Measurements from ENCODE around the gene FCER2. TPM values are rescaled to one million over a fixed set of nuclear protein-coding genes. Genes with fewer than 3 reads are reported as not detected.

Gene FCER2
- total and polyA plus RNA-seq, 3 experiments from 2014 or later, result 0.96 to 1.6 TPM; not detected in 1

DNA sequence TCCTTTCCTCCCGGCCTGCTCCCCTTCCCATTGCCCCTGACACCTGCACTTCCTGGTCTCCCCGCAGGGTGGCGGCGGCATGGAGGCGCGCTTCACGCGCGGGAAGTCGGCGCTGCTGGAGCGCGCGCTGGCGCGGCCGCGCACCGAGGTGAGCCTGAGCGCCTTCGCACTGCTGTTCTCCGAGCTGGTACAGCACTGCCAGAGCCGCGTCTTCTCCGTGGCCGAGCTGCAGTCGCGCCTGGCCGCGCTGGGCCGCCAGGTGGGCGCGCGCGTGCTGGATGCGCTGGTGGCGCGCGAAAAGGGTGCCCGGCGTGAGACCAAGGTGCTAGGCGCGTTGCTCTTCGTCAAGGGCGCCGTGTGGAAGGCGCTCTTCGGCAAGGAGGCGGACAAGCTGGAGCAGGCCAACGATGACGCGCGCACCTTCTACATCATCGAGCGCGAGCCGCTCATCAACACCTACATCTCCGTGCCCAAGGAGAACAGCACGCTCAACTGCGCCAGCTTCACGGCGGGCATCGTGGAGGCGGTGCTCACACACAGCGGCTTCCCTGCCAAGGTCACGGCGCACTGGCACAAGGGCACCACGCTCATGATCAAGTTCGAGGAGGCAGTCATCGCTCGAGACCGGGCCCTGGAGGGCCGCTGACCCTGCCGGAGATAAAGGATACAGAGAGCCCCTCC, 19.6 kb downstream of the FCER2 start:
- POLR2A ChIA-PET, result no interaction called here
- Mint-ChIP-seq H3K4me3 (peak overlapping the region in 6 of 7 donors; percentile 37 to 92 (median 86)), H3K9me3 (no peaks in the 10 kb centered on the region), H3K27ac (peak overlapping the region in 3 of 8 donors; percentile 60 to 87 (median 64)), H3K4me1 (peaks cover 23 to 43% (median 26%) of the 10 kb centered on the region in 3 donors), H3K27me3 (peaks cover 6 to 16% of the 10 kb centered on the region in 2 donors), H3K36me3 (peaks cover 0 to 24% (median 2%) of the 10 kb centered on the region in 3 donors)
- Histone ChIP-seq H3K9me3 (ENCODE audit: low read length) (no peaks in the 10 kb centered on the region), H3K36me3 (ENCODE audit: insufficient read depth, low read length) (peaks cover 6% of the 10 kb centered on the region), H3K27me3 (ENCODE audit: insufficient read depth, low read length, poor library complexity, severe bottlenecking) (no peaks in the 10 kb centered on the region), H3K27ac (ENCODE audit: low read depth, low read length) (no peak overlapping the region), H3K4me1 (ENCODE audit: insufficient read depth, low read length) (peaks cover 25% of the 10 kb centered on the region), H3K4me3 (ENCODE audit: low read length) (peak overlapping the region; percentile 83)
- CTCF ChIA-PET, result interaction anchor here (2.6 to 3.2 kb wide), 2 partner anchors 33 to 120 kb away, joined by 33 to 61 read pairs; no protein-coding TSS in a partner anchor
- no peak for DNase-seq

DNA sequence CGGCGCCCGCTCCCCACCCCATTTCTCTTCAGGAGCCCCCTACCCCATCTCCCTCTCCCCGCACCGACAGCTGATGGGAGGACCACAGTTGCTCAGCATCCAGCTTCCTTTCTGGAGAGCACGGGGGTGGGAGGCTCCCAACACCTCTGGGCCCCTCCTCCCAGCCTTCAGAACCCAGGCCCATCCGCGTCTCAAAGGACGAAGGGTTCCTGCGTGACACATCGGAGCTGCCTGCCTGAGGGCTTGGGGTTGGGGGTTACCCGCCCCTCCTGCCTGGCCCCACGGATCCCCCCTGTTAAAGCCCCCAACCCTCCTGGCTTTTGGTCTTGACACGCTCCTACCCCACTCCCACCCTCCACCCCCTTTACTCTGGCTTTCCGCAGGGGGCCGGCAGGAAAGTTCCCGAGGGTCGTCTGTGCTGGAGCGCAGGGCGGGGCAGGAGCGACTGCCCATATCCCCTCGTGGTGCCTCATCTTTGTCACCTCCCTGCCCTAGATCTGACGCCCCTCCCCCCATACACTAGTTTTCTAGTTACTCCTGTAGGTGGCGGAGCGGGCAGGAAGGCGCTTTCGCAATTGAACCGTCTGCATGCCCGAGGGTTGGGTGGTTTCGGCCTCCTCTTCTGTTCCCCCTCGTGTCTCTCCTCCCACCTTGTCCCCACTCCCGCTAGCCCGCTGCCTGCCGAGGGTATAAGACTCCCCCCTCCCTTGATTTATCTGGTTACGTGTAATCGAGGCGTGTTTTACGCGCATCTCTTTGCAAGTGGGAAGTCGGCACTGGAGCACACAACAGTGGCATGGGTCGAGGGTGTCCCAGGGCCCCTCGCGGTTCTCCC, 20.4 kb downstream of the FCER2 start:
- Histone ChIP-seq H3K36me3 (ENCODE audit: insufficient read depth, low read length) (peaks cover 6% of the 10 kb centered on the region), H3K4me1 (ENCODE audit: insufficient read depth, low read length) (peaks cover 31% of the 10 kb centered on the region), H3K9me3 (ENCODE audit: low read length) (no peaks in the 10 kb centered on the region), H3K27ac (ENCODE audit: low read depth, low read length) (peak overlapping the region; percentile 82), H3K27me3 (ENCODE audit: insufficient read depth, low read length, poor library complexity, severe bottlenecking) (no peaks in the 10 kb centered on the region), H3K4me3 (ENCODE audit: low read length) (peak overlapping the region; percentile 83)
- CTCF ChIA-PET, result interaction anchor here (0.6 to 3.2 kb wide), 48 partner anchors 8 to 582 kb away, joined by 3 to 61 read pairs (median 4); partner anchors contain the start of genes PET100, RETN and STXBP2
- Mint-ChIP-seq H3K27me3 (peaks cover 8 to 23% of the 10 kb centered on the region in 2 donors), H3K9me3 (no peaks in the 10 kb centered on the region), H3K27ac (peak overlapping the region; percentile 81 to 97 (median 89)), H3K36me3 (peaks cover 0 to 24% (median 2%) of the 10 kb centered on the region in 3 donors), H3K4me3 (peak overlapping the region; percentile 86 to 96 (median 86)), H3K4me1 (peaks cover 26 to 49% (median 34%) of the 10 kb centered on the region in 3 donors)
- POLR2A ChIA-PET, result interaction anchor here (0.8 to 1.6 kb wide), 6 partner anchors 25 to 331 kb away, joined by 3 to 5 read pairs (median 3); partner anchors contain the start of genes MAP2K7 and STXBP2
- peak; percentile 70 to 86 (median 74) for DNase-seq

DNA sequence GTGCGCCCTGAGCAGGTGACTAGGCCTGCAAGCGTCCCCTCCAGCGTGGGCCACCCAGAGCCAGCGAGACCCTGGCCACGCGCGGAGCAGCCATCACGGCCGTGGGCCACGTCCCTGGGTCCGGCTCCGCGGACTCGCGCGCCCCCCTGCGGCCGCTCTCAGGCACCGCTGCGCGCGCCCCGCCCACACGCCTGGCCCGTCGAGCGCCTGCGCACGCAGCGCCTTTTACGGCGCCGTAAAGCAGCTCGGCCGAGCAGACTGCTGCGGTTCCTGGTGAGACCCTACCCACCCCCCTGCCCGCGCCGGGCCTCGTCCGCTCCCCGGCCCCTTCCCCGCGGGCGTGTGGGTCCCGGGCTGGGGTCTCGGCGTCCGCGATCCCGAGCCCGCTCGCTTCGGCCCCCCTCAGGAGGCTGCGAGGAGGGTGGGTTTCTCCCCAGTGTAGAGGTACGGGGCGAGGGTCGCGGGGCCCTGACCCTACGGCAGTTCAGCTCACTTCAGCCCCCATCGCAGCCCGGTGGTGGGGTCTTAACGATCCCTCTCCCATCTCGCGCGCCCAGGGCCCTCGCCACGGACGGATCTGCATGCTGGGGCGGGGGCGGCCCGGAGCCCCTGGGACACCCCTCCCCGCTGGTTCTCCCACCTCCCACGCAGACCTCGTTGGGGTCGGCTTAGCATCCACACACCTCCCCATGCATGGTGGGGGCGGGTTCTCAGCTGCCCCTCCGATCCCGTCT, 21.2 kb downstream of the FCER2 start, which contains the start of gene TRAPPC5:
TRAPPC5 (plus strand) TSS at position 228 of the 734 bp plus-strand sequence. CDS start 1,421 bp downstream, outside the sequence.
- Mint-ChIP-seq H3K9me3 (no peaks in the 10 kb centered on the region), H3K36me3 (peaks cover 0 to 24% (median 2%) of the 10 kb centered on the region in 3 donors), H3K4me3 (peak within 1 kb of the TSS; percentile 86 to 96 (median 86)), H3K4me1 (peaks cover 30 to 57% (median 37%) of the 10 kb centered on the region in 3 donors), H3K27ac (peak within 1 kb of the TSS; percentile 81 to 97 (median 92)), H3K27me3 (peaks cover 12 to 30% of the 10 kb centered on the region in 2 donors)
- peaks cover 6% of the 10 kb centered on the region for H3K36me3 ChIP-seq (ENCODE audit: insufficient read depth, low read length)
- no peaks in the 10 kb centered on the region for H3K9me3 ChIP-seq (ENCODE audit: low read length)
- H3K27ac ChIP-seq (ENCODE audit: low read depth, low read length), result peak within 1 kb of the TSS; percentile 82
- H3K27me3 ChIP-seq (ENCODE audit: insufficient read depth, low read length, poor library complexity, severe bottlenecking), result no peaks in the 10 kb centered on the region
- peak; percentile 81 to 88 (median 82) for DNase-seq
- ChIA-PET POLR2A (interaction anchor here (0.6 to 1.6 kb wide), 7 partner anchors 25 to 331 kb away, joined by 3 to 5 read pairs (median 3); partner anchors contain the start of genes MAP2K7, PET100, STXBP2 and XAB2), CTCF (interaction anchor here (0.6 to 3.2 kb wide), 51 partner anchors 9 to 581 kb away, joined by 3 to 61 read pairs (median 4); partner anchors contain the start of genes PET100, RETN and STXBP2)
- H3K4me3 ChIP-seq (ENCODE audit: low read length), result peak within 1 kb of the TSS; percentile 83
- peaks cover 35% of the 10 kb centered on the region for H3K4me1 ChIP-seq (ENCODE audit: insufficient read depth, low read length)

DNA sequence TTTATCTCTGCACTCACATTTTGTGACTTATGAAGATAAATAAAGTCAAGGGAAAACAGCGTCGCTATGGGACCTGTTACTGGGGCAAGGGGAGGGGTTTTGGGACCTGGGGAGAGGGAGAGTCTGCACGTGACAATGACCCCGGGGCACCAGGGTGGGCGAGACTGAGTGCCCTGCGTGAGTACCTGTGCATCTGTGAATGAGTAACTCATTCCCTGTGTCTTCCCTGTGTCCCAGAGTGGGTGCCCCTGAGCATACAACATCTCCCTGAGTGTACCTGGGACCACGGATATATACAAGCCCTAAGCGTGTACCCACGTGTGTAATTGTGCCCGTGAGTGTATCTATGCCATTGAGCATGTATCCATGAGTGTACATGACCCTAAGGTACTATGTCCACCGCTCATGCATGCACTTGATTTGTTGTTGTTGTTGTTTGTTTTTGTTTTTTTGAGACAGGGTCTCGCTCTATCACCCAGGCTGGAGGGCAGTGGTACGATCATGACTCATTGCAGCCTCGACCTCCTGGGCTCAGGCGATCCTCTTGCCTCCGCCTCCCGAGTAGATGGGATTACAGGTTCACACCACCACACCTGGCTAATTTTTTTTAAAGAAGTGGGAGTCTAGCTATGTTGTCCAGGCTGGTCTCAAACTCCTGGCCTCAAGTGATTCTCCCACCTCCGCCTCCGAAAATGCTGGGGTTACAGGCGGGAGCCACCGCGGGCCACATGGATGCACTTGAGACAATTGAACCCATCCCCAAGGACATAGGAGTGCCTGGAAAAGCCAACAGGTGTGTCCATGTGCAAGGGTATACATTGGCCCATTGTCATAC, 21.9 kb downstream of the FCER2 start:
- Mint-ChIP-seq H3K36me3 (peaks cover 0 to 17% (median 2%) of the 10 kb centered on the region in 3 donors), H3K9me3 (no peaks in the 10 kb centered on the region), H3K4me3 (peak overlapping the region; percentile 54 to 86 (median 81)), H3K27me3 (peaks cover 11 to 32% of the 10 kb centered on the region in 2 donors), H3K4me1 (peaks cover 30 to 58% (median 39%) of the 10 kb centered on the region in 3 donors), H3K27ac (peak overlapping the region; percentile 69 to 92 (median 86))
- Histone ChIP-seq H3K4me3 (ENCODE audit: low read length) (peak overlapping the region; percentile 83), H3K9me3 (ENCODE audit: low read length) (no peaks in the 10 kb centered on the region), H3K36me3 (ENCODE audit: insufficient read depth, low read length) (peaks cover 6% of the 10 kb centered on the region), H3K27ac (ENCODE audit: low read depth, low read length) (peak overlapping the region; percentile 82), H3K4me1 (ENCODE audit: insufficient read depth, low read length) (peaks cover 35% of the 10 kb centered on the region), H3K27me3 (ENCODE audit: insufficient read depth, low read length, poor library complexity, severe bottlenecking) (no peaks in the 10 kb centered on the region)
- ChIA-PET CTCF (interaction anchor here (0.8 to 3.2 kb wide), 30 partner anchors 9 to 578 kb away, joined by 3 to 61 read pairs (median 5); partner anchors contain the start of genes PET100, RETN and STXBP2), POLR2A (interaction anchor here (0.6 to 1.6 kb wide), 3 partner anchors 42 to 190 kb away, joined by 3 to 5 read pairs (median 4); partner anchors contain the start of genes PET100, STXBP2 and XAB2)
- DNase-seq, result no peak

DNA sequence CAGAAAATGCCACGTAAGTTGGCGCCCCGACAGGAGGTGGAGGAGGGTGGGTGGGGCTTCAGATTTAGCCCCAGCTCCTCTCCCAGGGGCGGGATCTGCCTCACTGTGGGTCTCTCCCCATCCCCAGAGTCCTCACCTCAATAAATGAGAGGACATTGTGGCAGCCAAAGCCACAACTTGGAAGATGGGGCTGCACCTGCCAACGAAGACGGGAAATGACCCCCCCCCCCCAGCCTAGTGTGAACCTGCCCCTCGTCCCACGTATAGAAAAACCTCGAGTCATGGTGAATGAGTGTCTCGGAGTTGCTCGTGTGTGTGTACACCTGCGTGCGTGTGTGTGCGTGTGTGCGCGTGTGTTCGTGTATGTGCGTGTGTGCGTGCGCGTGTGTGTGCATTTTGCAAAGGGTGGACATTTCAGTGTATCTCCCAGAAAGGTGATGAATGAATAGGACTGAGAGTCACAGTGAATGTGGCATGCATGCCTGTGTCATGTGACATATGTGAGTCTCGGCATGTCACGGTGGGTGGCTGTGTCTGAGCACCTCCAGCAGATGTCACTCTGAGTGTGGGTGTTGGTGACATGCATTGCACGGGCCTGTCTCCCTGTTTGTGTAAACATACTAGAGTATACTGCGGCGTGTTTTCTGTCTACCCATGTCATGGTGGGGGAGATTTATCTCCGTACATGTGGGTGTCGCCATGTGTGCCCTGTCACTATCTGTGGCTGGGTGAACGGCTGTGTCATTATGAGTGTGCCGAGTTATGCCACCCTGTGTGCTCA, 22.8 kb downstream of the FCER2 start:
- H3K36me3 ChIP-seq (ENCODE audit: insufficient read depth, low read length), result peaks cover 6% of the 10 kb centered on the region
- H3K9me3 ChIP-seq (ENCODE audit: low read length), result no peaks in the 10 kb centered on the region
- no peak overlapping the region for H3K27ac ChIP-seq (ENCODE audit: low read depth, low read length)
- peaks cover 35% of the 10 kb centered on the region for H3K4me1 ChIP-seq (ENCODE audit: insufficient read depth, low read length)
- H3K27ac Mint-ChIP-seq, result peak overlapping the region; percentile 39 to 92 (median 78)
- H3K4me3 Mint-ChIP-seq, result peak overlapping the region; percentile 54 to 86 (median 74)
- ChIA-PET CTCF (interaction anchor here (0.7 to 2.2 kb wide), 3 partner anchors 10 to 120 kb away, joined by 3 to 12 read pairs (median 3); no protein-coding TSS in a partner anchor), POLR2A (no interaction called here)
- peaks cover 0 to 17% (median 2%) of the 10 kb centered on the region in 3 donors for H3K36me3 Mint-ChIP-seq
- H3K4me1 Mint-ChIP-seq, result peaks cover 32 to 60% (median 43%) of the 10 kb centered on the region in 3 donors
- H3K4me3 ChIP-seq (ENCODE audit: low read length), result no peak overlapping the region
- DNase-seq, result peak; percentile 38 to 82 (median 60)
- H3K27me3 Mint-ChIP-seq, result peaks cover 14 to 37% of the 10 kb centered on the region in 2 donors
- H3K27me3 ChIP-seq (ENCODE audit: insufficient read depth, low read length, poor library complexity, severe bottlenecking), result no peaks in the 10 kb centered on the region
- no peaks in the 10 kb centered on the region for H3K9me3 Mint-ChIP-seq

DNA sequence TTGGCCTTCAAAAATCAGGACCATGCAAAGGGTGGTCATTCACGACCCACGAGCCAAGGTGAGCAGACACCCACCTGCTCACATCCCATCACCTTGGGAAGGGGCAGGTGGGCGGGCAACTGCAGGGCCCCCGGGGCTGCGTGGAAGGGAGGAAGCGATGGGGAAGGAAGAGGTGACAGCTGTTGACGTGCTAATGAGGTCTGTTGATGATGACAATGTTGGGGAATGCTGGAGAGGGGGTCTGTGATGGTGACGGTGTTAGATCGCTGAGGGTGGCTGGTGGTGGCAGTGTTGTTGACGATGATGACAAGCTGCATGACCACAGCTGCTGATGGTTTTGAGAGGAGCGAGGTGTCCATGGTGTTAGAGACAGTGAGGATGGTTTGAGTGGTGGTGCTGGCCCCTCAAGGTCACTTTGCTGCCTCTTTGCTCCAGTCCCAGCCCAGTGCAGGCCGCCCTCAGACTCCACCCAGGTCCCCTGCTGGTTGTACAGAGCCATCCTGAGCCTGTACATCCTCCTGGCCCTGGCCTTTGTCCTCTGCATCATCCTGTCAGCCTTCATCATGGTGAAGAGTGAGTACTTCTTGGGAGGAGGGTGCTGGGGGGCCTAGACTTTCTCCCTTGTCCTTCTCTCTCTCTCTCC, 24.1 kb downstream of the FCER2 start:
- H3K4me1 ChIP-seq (ENCODE audit: insufficient read depth, low read length), result peaks cover 35% of the 10 kb centered on the region
- H3K27me3 ChIP-seq (ENCODE audit: insufficient read depth, low read length, poor library complexity, severe bottlenecking), result no peaks in the 10 kb centered on the region
- Mint-ChIP-seq H3K9me3 (no peaks in the 10 kb centered on the region), H3K36me3 (peaks cover 0 to 11% (median 0%) of the 10 kb centered on the region in 3 donors), H3K27ac (peak overlapping the region in 3 of 8 donors; percentile 43 to 60 (median 57)), H3K4me3 (peak overlapping the region in 3 of 7 donors; percentile 27 to 58 (median 37)), H3K27me3 (peaks cover 19 to 50% of the 10 kb centered on the region in 2 donors), H3K4me1 (peaks cover 30 to 59% (median 45%) of the 10 kb centered on the region in 3 donors)
- CTCF ChIA-PET, result interaction anchor here (0.9 to 2.2 kb wide), 3 partner anchors 109 to 124 kb away, joined by 3 to 12 read pairs (median 3); no protein-coding TSS in a partner anchor
- H3K4me3 ChIP-seq (ENCODE audit: low read length), result no peak overlapping the region
- POLR2A ChIA-PET, result no interaction called here
- DNase-seq, result no peak
- H3K27ac ChIP-seq (ENCODE audit: low read depth, low read length), result no peak overlapping the region
- H3K36me3 ChIP-seq (ENCODE audit: insufficient read depth, low read length), result peaks cover 5% of the 10 kb centered on the region
- no peaks in the 10 kb centered on the region for H3K9me3 ChIP-seq (ENCODE audit: low read length)

Measured in CD8-positive, alpha-beta memory T cell (primary cell).